DND-41 (cell line): ENCODE measurements around the gene ANP32B.

Source experiments
- ATAC-seq: fragments of 200-7000 bp; cut with Tn5 transposase; 3 replicates; pipeline ENCODE4 v1.9.1; 2021; ENCODE audit warnings: low read depth; ENCODE audit not compliant: insufficient read depth
- DNase-seq: peaks from one replicate; pipeline ENCODE4 v3.0.0-alpha.2; 2020
- H2AFZ ChIP-seq: 2 replicates; pipeline ENCODE4 v1.6.0; 2012; ENCODE audit warnings: low read depth, low read length
- H3K27ac ChIP-seq: 2 replicates; pipeline ENCODE4 v1.5.1; 2012; ENCODE audit warnings: low read length, inconsistent platforms
- H3K27me3 ChIP-seq: fragments of 200-600 bp; sonication (generic); 2 replicates; pipeline ENCODE4 v1.6.0; 2012; ENCODE audit warnings: low read length, mild to moderate bottlenecking, inconsistent platforms; ENCODE audit not compliant: insufficient read depth, poor library complexity
- H3K36me3 ChIP-seq: 2 replicates; pipeline ENCODE4 v1.5.1; 2012; ENCODE audit warnings: low read length, inconsistent platforms; ENCODE audit not compliant: insufficient read depth
- H3K4me1 ChIP-seq: 2 replicates; pipeline ENCODE4 v1.5.1; 2012; ENCODE audit warnings: mild to moderate bottlenecking, low read length; ENCODE audit not compliant: insufficient read depth
- H3K4me2 ChIP-seq: 2 replicates; pipeline ENCODE4 v1.6.0; 2012; ENCODE audit warnings: mild to moderate bottlenecking, moderate library complexity, low read length, inconsistent platforms; ENCODE audit not compliant: insufficient read depth
- H3K4me3 ChIP-seq, 2 experiments: fragments of 200-600 bp in 1 of 2; shearing (Covaris generic) in 1 of 2; 2 replicates each; pipeline ENCODE4 v1.5.1; 2012 to 2016; ENCODE audit warnings: inconsistent platforms in 2 of 2, low read length in 2 of 2, mild to moderate bottlenecking in 2 of 2, low read depth in 1 of 2, moderate library complexity in 1 of 2
- H3K79me2 ChIP-seq: 2 replicates; pipeline ENCODE4 v1.6.0; 2012; ENCODE audit warnings: low read length, inconsistent platforms; ENCODE audit not compliant: insufficient read depth
- H3K9ac ChIP-seq: 2 replicates; pipeline ENCODE4 v1.6.0; 2012; ENCODE audit warnings: low read depth, mild to moderate bottlenecking, inconsistent platforms, low read length, moderate library complexity
- H3K9me3 ChIP-seq: 2 replicates; pipeline ENCODE4 v1.5.1; 2012; ENCODE audit warnings: low read length, moderate library complexity, mild to moderate bottlenecking, inconsistent platforms; ENCODE audit not compliant: insufficient read depth, severe bottlenecking
- H4K20me1 ChIP-seq: 2 replicates; pipeline ENCODE4 v1.6.0; 2012; ENCODE audit warnings: low read length; ENCODE audit not compliant: insufficient read depth
- EZH2 ChIP-seq: IDR thresholded peaks from 3 replicates; pipeline ENCODE4 v1.6.1; 2012; ENCODE audit warnings: borderline replicate concordance, low read depth, mild to moderate bottlenecking, moderate library complexity, low read length, inconsistent platforms; ENCODE audit not compliant: severe bottlenecking
- TF ChIP-seq, protein P1 (sequence below): IDR thresholded peaks from 2 replicates; pipeline ENCODE4 v1.5.1; 2012; ENCODE audit warnings: borderline replicate concordance, low read length, moderate library complexity, mild to moderate bottlenecking; ENCODE audit not compliant: poor library complexity, severe bottlenecking; ENCODE audit errors: extremely low read depth

ANP32B gene

DNA sequence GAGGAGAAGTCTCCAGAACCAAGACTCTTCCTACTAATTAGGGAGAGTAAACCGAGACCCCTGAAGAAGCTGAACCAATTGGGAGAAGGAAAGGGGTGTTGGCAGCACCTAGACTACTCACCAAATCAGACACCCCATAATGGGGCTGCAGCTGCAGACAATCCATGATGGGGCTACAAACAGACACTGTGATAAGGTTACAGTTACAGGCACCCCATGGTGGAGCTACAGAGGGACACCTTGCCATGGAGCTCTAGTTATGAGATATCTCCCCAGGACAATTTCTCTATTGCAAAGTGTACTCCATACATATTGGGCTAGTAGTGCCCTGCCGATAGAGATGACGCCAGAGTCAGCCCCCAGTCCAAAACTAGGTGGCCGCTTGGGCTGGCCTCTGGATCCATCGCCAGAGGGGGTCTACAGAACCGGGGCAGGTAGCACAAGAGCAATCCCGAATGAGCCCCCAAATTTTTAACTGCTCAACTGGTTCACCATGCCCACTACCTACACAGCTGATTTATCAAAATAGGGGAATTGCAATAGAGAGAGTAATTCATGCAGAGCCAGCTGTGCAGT, 71.3 kb downstream of the ANP32B start:
- ATAC-seq (no peak), DNase-seq (no peak)
- Histone ChIP-seq H3K27me3 (no peaks in the 10 kb centered on the region), H3K36me3 (peaks cover 3% of the 10 kb centered on the region; the same call in 1 of the 2 replicates), H3K4me2 (no peak overlapping the region), H3K4me3 (no peak overlapping the region), H3K9me3 (no peaks in the 10 kb centered on the region), H2AFZ (no peak overlapping the region), H3K27ac (no peak overlapping the region), H3K79me2 (peaks cover 38% of the 10 kb centered on the region), H4K20me1 (no peaks in the 10 kb centered on the region; the same call in 1 of the 2 replicates), H3K9ac (no peak overlapping the region), H3K4me1 (peaks cover 27% of the 10 kb centered on the region)
- TF ChIP-seq, protein P1, sequence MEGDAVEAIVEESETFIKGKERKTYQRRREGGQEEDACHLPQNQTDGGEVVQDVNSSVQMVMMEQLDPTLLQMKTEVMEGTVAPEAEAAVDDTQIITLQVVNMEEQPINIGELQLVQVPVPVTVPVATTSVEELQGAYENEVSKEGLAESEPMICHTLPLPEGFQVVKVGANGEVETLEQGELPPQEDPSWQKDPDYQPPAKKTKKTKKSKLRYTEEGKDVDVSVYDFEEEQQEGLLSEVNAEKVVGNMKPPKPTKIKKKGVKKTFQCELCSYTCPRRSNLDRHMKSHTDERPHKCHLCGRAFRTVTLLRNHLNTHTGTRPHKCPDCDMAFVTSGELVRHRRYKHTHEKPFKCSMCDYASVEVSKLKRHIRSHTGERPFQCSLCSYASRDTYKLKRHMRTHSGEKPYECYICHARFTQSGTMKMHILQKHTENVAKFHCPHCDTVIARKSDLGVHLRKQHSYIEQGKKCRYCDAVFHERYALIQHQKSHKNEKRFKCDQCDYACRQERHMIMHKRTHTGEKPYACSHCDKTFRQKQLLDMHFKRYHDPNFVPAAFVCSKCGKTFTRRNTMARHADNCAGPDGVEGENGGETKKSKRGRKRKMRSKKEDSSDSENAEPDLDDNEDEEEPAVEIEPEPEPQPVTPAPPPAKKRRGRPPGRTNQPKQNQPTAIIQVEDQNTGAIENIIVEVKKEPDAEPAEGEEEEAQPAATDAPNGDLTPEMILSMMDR: no peak
- no peak for TF ChIP-seq EZH2

DNA sequence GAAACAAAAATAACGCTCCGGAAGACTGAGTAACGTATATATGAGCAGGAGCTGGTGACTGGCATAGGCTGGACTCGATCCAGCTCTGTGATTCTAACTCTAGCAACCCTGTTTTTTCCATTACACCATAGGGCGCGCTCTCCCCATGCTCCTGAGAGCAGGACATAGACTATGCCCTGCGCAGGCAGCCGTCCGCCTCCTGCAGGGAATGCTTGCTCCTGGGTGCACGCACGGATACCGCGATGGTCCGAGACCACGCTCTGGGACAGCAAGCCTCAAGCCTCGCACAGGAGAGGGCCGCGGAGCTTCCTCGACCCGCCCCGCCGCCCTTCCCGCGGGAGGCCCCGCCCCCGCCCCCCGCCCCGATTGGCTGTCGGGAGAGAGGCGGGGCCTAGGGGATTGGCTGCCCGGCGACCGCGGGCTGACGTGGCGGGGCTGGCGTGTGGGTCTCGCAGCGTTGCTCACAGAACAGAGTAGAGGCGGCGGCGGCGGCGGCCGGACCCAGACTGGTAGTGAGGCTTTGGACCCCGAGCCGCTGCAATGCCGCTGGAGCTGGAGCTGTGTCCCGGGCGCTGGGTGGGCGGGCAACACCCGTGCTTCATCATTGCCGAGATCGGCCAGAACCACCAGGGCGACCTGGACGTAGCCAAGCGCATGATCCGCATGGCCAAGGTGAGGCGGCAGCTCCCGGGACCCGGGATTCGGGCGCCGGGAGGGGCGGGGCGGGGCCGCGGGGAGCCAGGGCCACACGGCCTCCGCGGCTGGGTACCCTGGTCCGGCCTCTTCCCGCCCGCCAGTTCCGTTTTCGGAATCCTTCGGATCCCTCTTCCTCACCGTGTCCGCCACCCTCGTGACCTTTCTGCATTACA, 73.4 kb downstream of the ANP32B start, which contains the start of gene NANS:
Gene NANS, plus strand, starts transcription at position 464 of the 869 bp plus-strand sequence. Its CDS starts 77 bp downstream, at position 541.
- Histone ChIP-seq H3K9ac (peak within 1 kb of the TSS; percentile 69), H4K20me1 (no peaks in the 10 kb centered on the region; the same call in 1 of the 2 replicates), H3K27ac (peak within 1 kb of the TSS; percentile 92), H3K79me2 (peaks cover 24% of the 10 kb centered on the region), H3K9me3 (no peaks in the 10 kb centered on the region), H3K4me1 (peaks cover 27% of the 10 kb centered on the region), H3K27me3 (no peaks in the 10 kb centered on the region), H3K4me2 (peak within 1 kb of the TSS; percentile 97), H3K36me3 (peaks cover 8% of the 10 kb centered on the region), H2AFZ (peak within 1 kb of the TSS; percentile 97), H3K4me3 (peak within 1 kb of the TSS; percentile 36 to 63)
- peak; percentile 90 for DNase-seq
- TF ChIP-seq, protein P1: no peak
- no peak for TF ChIP-seq EZH2
- ATAC-seq: peak; percentile 93

DNA sequence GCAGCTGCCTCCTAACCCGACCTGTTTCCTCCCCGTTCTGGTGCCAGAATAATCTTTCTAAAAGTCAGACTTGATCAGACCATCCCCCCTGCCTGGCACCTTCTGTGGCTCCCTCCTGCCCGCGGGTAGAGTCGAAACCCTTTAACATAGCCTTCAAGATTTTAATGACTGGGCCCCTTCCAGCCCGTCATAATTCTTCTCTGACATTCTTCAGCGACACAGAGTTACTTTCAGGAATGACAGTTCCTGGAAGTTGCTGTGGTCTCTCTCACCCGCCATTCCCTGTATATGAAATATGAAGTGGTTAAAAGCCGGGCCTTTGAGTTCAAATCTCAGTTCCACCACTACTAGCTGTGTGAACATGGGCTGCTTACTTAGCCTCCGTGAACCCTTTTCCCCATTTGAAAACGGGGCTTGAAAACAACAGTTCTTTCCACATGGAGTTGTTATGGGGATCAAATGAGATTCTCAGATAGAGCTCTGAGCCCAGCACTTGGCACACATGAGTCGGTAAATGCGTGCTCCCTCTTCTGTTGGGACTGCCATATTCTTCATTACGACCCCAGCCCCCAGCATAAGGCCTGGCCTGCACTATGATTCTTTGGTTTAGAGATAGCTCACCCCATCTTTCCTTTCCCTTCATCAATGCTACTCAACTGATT, 74.1 kb downstream of the ANP32B start:
- Histone ChIP-seq H3K9ac (peak overlapping the region; percentile 69), H3K9me3 (no peaks in the 10 kb centered on the region), H3K4me3 (peak overlapping the region; percentile 36 to 63), H3K36me3 (peaks cover 8% of the 10 kb centered on the region), H3K4me1 (peaks cover 27% of the 10 kb centered on the region), H3K27ac (peak overlapping the region; percentile 37), H3K4me2 (peak overlapping the region; percentile 97), H2AFZ (peak overlapping the region; percentile 75), H3K27me3 (no peaks in the 10 kb centered on the region), H4K20me1 (no peaks in the 10 kb centered on the region; the same call in 1 of the 2 replicates), H3K79me2 (peaks cover 20% of the 10 kb centered on the region)
- TF ChIP-seq EZH2: no peak
- TF ChIP-seq, protein P1: no peak
- DNase-seq (no peak), ATAC-seq (no peak; the same call in 2 of the 3 replicates)
